Astrocyte (in vitro differentiated cells and primary cell): ENCODE data around the gene SORL1.

ENCODE experiments used
- EZH2 ChIP-seq: IDR thresholded peaks from 2 replicates; pipeline ENCODE4 v1.6.1; 2012; ENCODE audit warnings: mild to moderate bottlenecking, low read length, inconsistent platforms; ENCODE audit not compliant: insufficient read depth
- TF ChIP-seq, protein P1 (sequence below): IDR thresholded peaks from 2 replicates; pipeline ENCODE4 v1.5.1; 2011; ENCODE audit warnings: low read depth, mild to moderate bottlenecking, inconsistent platforms, low read length, moderate library complexity; ENCODE audit not compliant: insufficient read depth

DNA sequence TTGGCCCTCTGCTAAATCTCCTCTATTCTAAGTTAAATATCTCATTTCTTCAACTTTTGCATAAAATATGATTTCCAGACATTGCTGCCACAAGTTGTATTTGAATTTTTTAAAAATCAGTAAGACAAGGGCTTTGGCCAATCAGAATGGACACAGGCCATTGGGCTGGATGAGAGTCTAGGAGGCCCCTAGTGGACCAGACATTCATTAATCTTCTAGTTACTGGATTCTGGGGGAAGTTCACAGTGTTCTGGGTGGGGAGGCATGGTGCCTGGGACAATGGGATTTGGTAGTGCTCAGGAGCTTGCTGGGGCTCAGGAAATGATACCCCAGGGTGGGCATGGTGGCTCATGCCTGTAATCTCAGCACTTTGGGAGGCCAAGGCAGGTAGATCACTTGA lies 12.4 kb upstream of the SORL1 start:
- TF ChIP-seq, protein P1, sequence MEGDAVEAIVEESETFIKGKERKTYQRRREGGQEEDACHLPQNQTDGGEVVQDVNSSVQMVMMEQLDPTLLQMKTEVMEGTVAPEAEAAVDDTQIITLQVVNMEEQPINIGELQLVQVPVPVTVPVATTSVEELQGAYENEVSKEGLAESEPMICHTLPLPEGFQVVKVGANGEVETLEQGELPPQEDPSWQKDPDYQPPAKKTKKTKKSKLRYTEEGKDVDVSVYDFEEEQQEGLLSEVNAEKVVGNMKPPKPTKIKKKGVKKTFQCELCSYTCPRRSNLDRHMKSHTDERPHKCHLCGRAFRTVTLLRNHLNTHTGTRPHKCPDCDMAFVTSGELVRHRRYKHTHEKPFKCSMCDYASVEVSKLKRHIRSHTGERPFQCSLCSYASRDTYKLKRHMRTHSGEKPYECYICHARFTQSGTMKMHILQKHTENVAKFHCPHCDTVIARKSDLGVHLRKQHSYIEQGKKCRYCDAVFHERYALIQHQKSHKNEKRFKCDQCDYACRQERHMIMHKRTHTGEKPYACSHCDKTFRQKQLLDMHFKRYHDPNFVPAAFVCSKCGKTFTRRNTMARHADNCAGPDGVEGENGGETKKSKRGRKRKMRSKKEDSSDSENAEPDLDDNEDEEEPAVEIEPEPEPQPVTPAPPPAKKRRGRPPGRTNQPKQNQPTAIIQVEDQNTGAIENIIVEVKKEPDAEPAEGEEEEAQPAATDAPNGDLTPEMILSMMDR: no peak
- TF ChIP-seq EZH2: no peak
